GM12878 (cell line): ENCODE measurements around the gene DGCR8. TPM values are rescaled to one million over a fixed set of nuclear protein-coding genes. Genes with fewer than 3 reads are reported as not detected.

Source experiments
- ATAC-seq: fragments of 200-7000 bp; cut with Tn5 transposase; 3 replicates; pipeline ENCODE4 v1.9.1; 2020; ENCODE audit warnings: mild to moderate bottlenecking, moderate library complexity
- BruUV-seq: library from RNA; stranded (reverse); fragments of 400-500 nt; replicated peaks from 2 replicates; lab custom pipeline; 2021; lab: Mats Ljungman, UMichigan
- CTCF ChIA-PET: fragments of 300-600 bp; sonication (Branson Sonifier 250); formaldehyde crosslinking; extraction: SDS; loops from one replicate; lab custom pipeline; 2021; ENCODE audit warnings: inconsistent platforms; lab: Yijun Ruan, JAX
- POLR2A ChIA-PET: fragments of 350-600 bp; formaldehyde crosslinking; extraction: SDS; loops from one replicate; lab custom pipeline; 2021; ENCODE audit warnings: inconsistent platforms; lab: Charles Lee
- RAD21 ChIA-PET: fragments of 300-600 bp; sonication (Branson Sonifier 250); formaldehyde crosslinking; loops from one replicate; lab custom pipeline; 2023; ENCODE audit warnings: antibody characterized with exemption; ENCODE audit not compliant: unreplicated experiment; lab: Charles Lee
- SMC1A ChIA-PET: fragments of 300-600 bp; sonication (Branson Sonifier 250); formaldehyde crosslinking; loops from one replicate; lab custom pipeline; 2023; ENCODE audit not compliant: unreplicated experiment, uncharacterized antibody; lab: Charles Lee
- DNase-seq: peaks from one replicate; pipeline ENCODE4 v3.0.0-alpha.2; 2011; ENCODE audit warnings: low read depth, low spot score
- FAIRE-seq: peaks from 3 replicates; lab custom pipeline; 2011; peaks lifted over from hg19 to GRCh38; lab: Jason Lieb, UNC
- H2AFZ ChIP-seq: 2 replicates; pipeline ENCODE4 v1.6.0; 2011; ENCODE audit warnings: low read depth, low read length, control low read depth; ENCODE audit not compliant: control insufficient read depth
- H3K27ac ChIP-seq: 2 replicates; pipeline ENCODE4 v1.5.1; 2011; ENCODE audit warnings: control low read depth; ENCODE audit not compliant: control insufficient read depth, insufficient read depth
- H3K27me3 ChIP-seq, 2 experiments: replicated peaks in 1 of 2; 2 replicates each; pipeline versions ENCODE4 v1.6.0 to v1.6.1; 2011; ENCODE audit warnings: low read length in 1 of 2; ENCODE audit not compliant: control insufficient read depth in 2 of 2, insufficient read depth in 2 of 2
- H3K36me3 ChIP-seq, 2 experiments: 2 replicates each; pipeline ENCODE4 v1.5.1; 2011; ENCODE audit warnings: low read length in 1 of 2; ENCODE audit not compliant: control insufficient read depth in 2 of 2, insufficient read depth in 2 of 2
- H3K4me1 ChIP-seq: 2 replicates; pipeline ENCODE4 v1.6.1; 2011; ENCODE audit warnings: mild to moderate bottlenecking, low read length, moderate library complexity, mixed read lengths; ENCODE audit not compliant: control insufficient read depth, insufficient read depth
- H3K4me2 ChIP-seq: 2 replicates; pipeline ENCODE4 v1.6.0; 2011; ENCODE audit warnings: control low read depth; ENCODE audit not compliant: control insufficient read depth, insufficient read depth
- H3K4me3 ChIP-seq: fragments of 200-600 bp; sonication (generic); 2 replicates; pipeline ENCODE4 v1.5.1; 2016
- H3K79me2 ChIP-seq: 2 replicates; pipeline ENCODE4 v1.6.0; 2011; ENCODE audit warnings: low read length; ENCODE audit not compliant: control insufficient read depth, insufficient read depth
- H3K9ac ChIP-seq: 2 replicates; pipeline ENCODE4 v1.8.0; 2011; ENCODE audit warnings: low read length, control low read depth, mixed read lengths; ENCODE audit not compliant: control insufficient read depth, insufficient read depth
- H3K9me3 ChIP-seq: replicated peaks from 3 replicates; pipeline ENCODE4 v1.5.1; 2011; ENCODE audit warnings: mild to moderate bottlenecking, low read length; ENCODE audit not compliant: control insufficient read depth, insufficient read depth
- H4K20me1 ChIP-seq: 2 replicates; pipeline ENCODE4 v1.6.0; 2011; ENCODE audit not compliant: control insufficient read depth, insufficient read depth
- ATF3 ChIP-seq: IDR thresholded peaks from 2 replicates; pipeline ENCODE4 v1.6.1; 2011; ENCODE audit warnings: low read depth, mild to moderate bottlenecking, low read length, moderate library complexity, borderline replicate concordance; ENCODE audit errors: extremely low read depth
- CBX5 ChIP-seq: sonication (generic); IDR thresholded peaks from 2 replicates; pipeline ENCODE4 v1.6.1; 2016; ENCODE audit warnings: low read depth, moderate library complexity, mild to moderate bottlenecking, inconsistent platforms
- KDM1A ChIP-seq: fragments of 200-600 bp; sonication (generic); IDR thresholded peaks from 2 replicates; pipeline ENCODE4 v1.6.1; 2016; ENCODE audit warnings: borderline replicate concordance
- MYC ChIP-seq: IDR thresholded peaks from 2 replicates; pipeline ENCODE4 v1.6.1; 2011; ENCODE audit warnings: mild to moderate bottlenecking, low read length, moderate library complexity, inconsistent platforms; ENCODE audit not compliant: insufficient read depth, insufficient replicate concordance, insufficient read length, severe bottlenecking
- POU2F2 ChIP-seq: IDR thresholded peaks from 3 replicates; pipeline ENCODE4 v1.6.1; 2011; ENCODE audit warnings: low read depth, mild to moderate bottlenecking, low read length, borderline replicate concordance
- RUNX3 ChIP-seq: IDR thresholded peaks from 2 replicates; pipeline ENCODE4 v1.6.1; 2012; ENCODE audit warnings: low read length, inconsistent platforms
- SIX5 ChIP-seq: IDR thresholded peaks from 2 replicates; pipeline ENCODE4 v1.6.1; 2011; ENCODE audit warnings: mild to moderate bottlenecking, low read depth, low read length, moderate library complexity; ENCODE audit not compliant: severe bottlenecking
- SREBF2 ChIP-seq: IDR thresholded peaks from 2 replicates; pipeline ENCODE4 v1.6.1; 2012; ENCODE audit warnings: mild to moderate bottlenecking, low read length
- SRF ChIP-seq, 2 experiments: IDR thresholded peaks; 2 replicates each; pipeline ENCODE4 v1.6.1; 2011; ENCODE audit warnings: low read depth in 2 of 2, low read length in 2 of 2, mild to moderate bottlenecking in 1 of 2, moderate library complexity in 1 of 2
- STAT3 ChIP-seq: IDR thresholded peaks from 2 replicates; pipeline ENCODE4 v1.6.1; 2011; ENCODE audit warnings: low read depth, low read length, improper control_type of control experiment
- TCF3 ChIP-seq: IDR thresholded peaks from 2 replicates; pipeline ENCODE4 v1.6.1; 2012; ENCODE audit warnings: low read depth, mild to moderate bottlenecking, low read length, borderline replicate concordance; ENCODE audit not compliant: insufficient read depth
- YY1 ChIP-seq: IDR thresholded peaks from 2 replicates; pipeline ENCODE4 v1.6.1; 2011; ENCODE audit warnings: low read depth, mild to moderate bottlenecking, low read length
- WGBS: methylation state at CpG from one replicate; pipeline ENCODE4 v1.1.6; 2016; ENCODE audit warnings: low lambda C conversion rate; ENCODE audit not compliant: insufficient replicate concordance, insufficient coverage; ENCODE audit errors: missing lambda C conversion rate; 5-methylcytosine and 5-hydroxymethylcytosine counted together
- in situ Hi-C: fragments of 300-500 bp; cut with MboI; formaldehyde crosslinking; loops from 9 replicates; pipeline ENCODE4 v1.14.3; 2018; ENCODE audit warnings: mixed read lengths
- intact Hi-C: fragments of 100-400 bp; cut with micrococcal nuclease; formaldehyde crosslinking; loops from one replicate; pipeline ENCODE4 v1.14.2; 2022; ENCODE audit not compliant: unreplicated experiment
- polyA plus RNA-seq, 11 experiments: library from polyadenylated mRNA; depleted of rRNA in 4 of 11; unstranded in 6 of 11; stranded (reverse) in 5 of 11; fragments of >200 nt; fragmentation: Nextera tagmentation in 4 of 11; fragmentation: Illumina TruSeq in 1 of 11; extraction: Ambion mirVana in 4 of 11; extraction: Trizol in 1 of 11; gene quantifications; 1 replicate in 1 of 11; 2 replicates in 10 of 11; pipeline versions ENCODE4 v1.2.1 to v1.2.3, GENCODE V29; 2011 to 2016; ENCODE audit warnings: inconsistent platforms in 2 of 11, missing spikeins in 2 of 11, low read depth in 1 of 11
- total RNA-seq, 4 experiments: library from RNA; depleted of rRNA in 3 of 4; stranded (reverse); fragments of >200 nt in 3 of 4; fragmentation: Illumina TruSeq in 1 of 4; extraction: Trizol in 1 of 4; gene quantifications; 2 replicates each; pipeline versions ENCODE4 v1.2.1 to v1.2.3, GENCODE V29; 2013 to 2021

Gene DGCR8
- total and polyA plus RNA-seq, 10 of the 15 experiments (the other 5 are each of a cell fraction or from before 2014, with no cell fraction given): 1.2 to 35.1 (median 17.2) TPM

- SMC1A ChIA-PET: no interaction called here
- H2AFZ ChIP-seq: no peak overlapping the region
- FAIRE-seq: no peak
- no peak for TF ChIP-seq MYC
- no peak for TF ChIP-seq ATF3
- no peak for TF ChIP-seq CBX5
- no peak for TF ChIP-seq STAT3
- TF ChIP-seq, all 136 proteins: peak for 0
- no TSS peak for BruUV-seq
- no peaks in the 10 kb centered on the region for H3K9me3 ChIP-seq
- peaks cover 9% of the 10 kb centered on the region for H3K4me1 ChIP-seq
- ATAC-seq (no peak), DNase-seq (no peak)
- no peaks in the 10 kb centered on the region for H4K20me1 ChIP-seq
- no peak overlapping the region for H3K4me2 ChIP-seq
- no peaks in the 10 kb centered on the region for H3K27me3 ChIP-seq
- no peaks in the 10 kb centered on the region; a peak in 1 of 4 replicates for H3K36me3 ChIP-seq
- no peak overlapping the region for H3K27ac ChIP-seq
- intact Hi-C loops (no loop called here), in situ Hi-C loops (no loop called here)
- CTCF ChIA-PET: no interaction called here
- no peak overlapping the region for H3K4me3 ChIP-seq
- H3K79me2 ChIP-seq: peaks cover 7% of the 10 kb centered on the region
- H3K9ac ChIP-seq: no peak overlapping the region
- POLR2A ChIA-PET: no interaction called here
- WGBS: 85% methylated on average over 5 of the region's 5 CpGs
- RAD21 ChIA-PET: no interaction called here
These were observed 56.5 kb downstream of the DGCR8 start for GRCh38 chr22:20136603-20136873.

GRCh38 chr22:20137113-20137512 is 57.1 kb downstream of the DGCR8 start:
- intact Hi-C loops (no loop called here), in situ Hi-C loops (no loop called here)
- Histone ChIP-seq H3K4me3 (no peak overlapping the region), H3K36me3 (no peaks in the 10 kb centered on the region; a peak in 1 of 4 replicates), H3K9ac (no peak overlapping the region), H3K79me2 (peaks cover 7% of the 10 kb centered on the region)
- ChIA-PET SMC1A (no interaction called here), RAD21 (no interaction called here)
- no peak for FAIRE-seq
- TF ChIP-seq SREBF2 (no peak), YY1 (no peak), POU2F2 (no peak), RUNX3 (no peak), SRF (IDR thresholded peaks at IDR 0.05; ENCODE audit: low read depth in 2 of 2, low read length in 2 of 2) (no peak), SIX5 (no peak), KDM1A (no peak), TCF3 (no peak), MYC (no peak)
- TF ChIP-seq, all 136 proteins: peak for 0
- no peak for ATAC-seq
- WGBS: 71% methylated on average over 13 of the region's 13 CpGs
- Histone ChIP-seq H4K20me1 (no peaks in the 10 kb centered on the region), H3K4me2 (no peak overlapping the region), H3K4me1 (peaks cover 9% of the 10 kb centered on the region), H3K27me3 (no peaks in the 10 kb centered on the region), H2AFZ (no peak overlapping the region), H3K27ac (no peak overlapping the region), H3K9me3 (no peaks in the 10 kb centered on the region)
- no peak for DNase-seq
- no TSS peak for BruUV-seq
- ChIA-PET CTCF (no interaction called here), POLR2A (no interaction called here)
